GM12878 (cell line): ENCODE data around the gene CRB2. TPM values are rescaled to one million over a fixed set of nuclear protein-coding genes. Genes with fewer than 3 reads are reported as not detected.

Experiments
- ATAC-seq: fragments of 200-7000 bp; cut with Tn5 transposase; 3 replicates; pipeline ENCODE4 v1.9.1; 2020; ENCODE audit warnings: mild to moderate bottlenecking, moderate library complexity
- BruUV-seq: library from RNA; stranded (reverse); fragments of 400-500 nt; replicated peaks from 2 replicates; lab custom pipeline; 2021; lab: Mats Ljungman, UMichigan
- CTCF ChIA-PET: fragments of 300-600 bp; sonication (Branson Sonifier 250); formaldehyde crosslinking; extraction: SDS; loops from one replicate; lab custom pipeline; 2021; ENCODE audit warnings: inconsistent platforms; lab: Yijun Ruan, JAX
- POLR2A ChIA-PET: fragments of 350-600 bp; formaldehyde crosslinking; extraction: SDS; loops from one replicate; lab custom pipeline; 2021; ENCODE audit warnings: inconsistent platforms; lab: Charles Lee
- RAD21 ChIA-PET: fragments of 300-600 bp; sonication (Branson Sonifier 250); formaldehyde crosslinking; loops from one replicate; lab custom pipeline; 2023; ENCODE audit warnings: antibody characterized with exemption; ENCODE audit not compliant: unreplicated experiment; lab: Charles Lee
- SMC1A ChIA-PET: fragments of 300-600 bp; sonication (Branson Sonifier 250); formaldehyde crosslinking; loops from one replicate; lab custom pipeline; 2023; ENCODE audit not compliant: unreplicated experiment, uncharacterized antibody; lab: Charles Lee
- DNase-seq: peaks from one replicate; pipeline ENCODE4 v3.0.0-alpha.2; 2011; ENCODE audit warnings: low read depth, low spot score
- FAIRE-seq: peaks from 3 replicates; lab custom pipeline; 2011; peaks lifted over from hg19 to GRCh38; lab: Jason Lieb, UNC
- H2AFZ ChIP-seq: 2 replicates; pipeline ENCODE4 v1.6.0; 2011; ENCODE audit warnings: low read depth, low read length, control low read depth; ENCODE audit not compliant: control insufficient read depth
- H3K27ac ChIP-seq: 2 replicates; pipeline ENCODE4 v1.5.1; 2011; ENCODE audit warnings: control low read depth; ENCODE audit not compliant: control insufficient read depth, insufficient read depth
- H3K27me3 ChIP-seq, 2 experiments: replicated peaks in 1 of 2; 2 replicates each; pipeline versions ENCODE4 v1.6.0 to v1.6.1; 2011; ENCODE audit warnings: low read length in 1 of 2; ENCODE audit not compliant: control insufficient read depth in 2 of 2, insufficient read depth in 2 of 2
- H3K36me3 ChIP-seq, 2 experiments: 2 replicates each; pipeline ENCODE4 v1.5.1; 2011; ENCODE audit warnings: low read length in 1 of 2; ENCODE audit not compliant: control insufficient read depth in 2 of 2, insufficient read depth in 2 of 2
- H3K4me1 ChIP-seq: 2 replicates; pipeline ENCODE4 v1.6.1; 2011; ENCODE audit warnings: mild to moderate bottlenecking, low read length, moderate library complexity, mixed read lengths; ENCODE audit not compliant: control insufficient read depth, insufficient read depth
- H3K4me2 ChIP-seq: 2 replicates; pipeline ENCODE4 v1.6.0; 2011; ENCODE audit warnings: control low read depth; ENCODE audit not compliant: control insufficient read depth, insufficient read depth
- H3K4me3 ChIP-seq: fragments of 200-600 bp; sonication (generic); 2 replicates; pipeline ENCODE4 v1.5.1; 2016
- H3K79me2 ChIP-seq: 2 replicates; pipeline ENCODE4 v1.6.0; 2011; ENCODE audit warnings: low read length; ENCODE audit not compliant: control insufficient read depth, insufficient read depth
- H3K9ac ChIP-seq: 2 replicates; pipeline ENCODE4 v1.8.0; 2011; ENCODE audit warnings: low read length, control low read depth, mixed read lengths; ENCODE audit not compliant: control insufficient read depth, insufficient read depth
- H3K9me3 ChIP-seq: replicated peaks from 3 replicates; pipeline ENCODE4 v1.5.1; 2011; ENCODE audit warnings: mild to moderate bottlenecking, low read length; ENCODE audit not compliant: control insufficient read depth, insufficient read depth
- H4K20me1 ChIP-seq: 2 replicates; pipeline ENCODE4 v1.6.0; 2011; ENCODE audit not compliant: control insufficient read depth, insufficient read depth
- ATF7 ChIP-seq: fragments of 450-650 bp; IDR thresholded peaks from 2 replicates; pipeline ENCODE4 v1.6.1; 2016; ENCODE audit warnings: low read depth, mild to moderate bottlenecking
- CBX3 ChIP-seq: fragments of 200-600 bp; sonication (generic); IDR thresholded peaks from 2 replicates; pipeline ENCODE4 v1.6.1; 2016; ENCODE audit warnings: low read depth, borderline replicate concordance
- HDAC2 ChIP-seq: fragments of 200-600 bp; sonication (generic); IDR thresholded peaks from 2 replicates; pipeline ENCODE4 v1.6.1; 2017
- NRF1 ChIP-seq: conservative IDR thresholded peaks from 2 replicates; pipeline ENCODE4 v1.6.1; 2011; ENCODE audit warnings: mild to moderate bottlenecking, low read depth, low read length, improper control_type of control experiment
- PAX8 ChIP-seq: fragments of 450-650 bp; IDR thresholded peaks from 2 replicates; pipeline ENCODE4 v1.6.1; 2017; ENCODE audit warnings: mild to moderate bottlenecking, moderate library complexity
- RFX5 ChIP-seq: IDR thresholded peaks from 2 replicates; pipeline ENCODE4 v1.6.1; 2011; ENCODE audit warnings: low read depth, low read length, improper control_type of control experiment
- SIN3A ChIP-seq: IDR thresholded peaks from 2 replicates; pipeline ENCODE4 v1.6.1; 2012; ENCODE audit warnings: low read depth, low read length, improper control_type of control experiment
- SMC3 ChIP-seq: IDR thresholded peaks from 2 replicates; pipeline ENCODE4 v1.6.1; 2011; ENCODE audit warnings: low read length, improper control_type of control experiment, borderline replicate concordance
- SREBF2 ChIP-seq: IDR thresholded peaks from 2 replicates; pipeline ENCODE4 v1.6.1; 2012; ENCODE audit warnings: mild to moderate bottlenecking, low read length
- SRF ChIP-seq, 2 experiments: IDR thresholded peaks; 2 replicates each; pipeline ENCODE4 v1.6.1; 2011; ENCODE audit warnings: low read depth in 2 of 2, low read length in 2 of 2, mild to moderate bottlenecking in 1 of 2, moderate library complexity in 1 of 2
- WRNIP1 ChIP-seq: IDR thresholded peaks from 2 replicates; pipeline ENCODE4 v1.6.1; 2011; ENCODE audit warnings: low read depth, low read length, improper control_type of control experiment, borderline replicate concordance
- ZNF622 ChIP-seq: fragments of 450-650 bp; IDR thresholded peaks from 2 replicates; pipeline ENCODE4 v1.6.1; 2017; ENCODE audit warnings: mild to moderate bottlenecking, inconsistent platforms
- WGBS: methylation state at CpG from one replicate; pipeline ENCODE4 v1.1.6; 2016; ENCODE audit warnings: low lambda C conversion rate; ENCODE audit not compliant: insufficient replicate concordance, insufficient coverage; ENCODE audit errors: missing lambda C conversion rate; 5-methylcytosine and 5-hydroxymethylcytosine counted together
- in situ Hi-C: fragments of 300-500 bp; cut with MboI; formaldehyde crosslinking; loops from 9 replicates; pipeline ENCODE4 v1.14.3; 2018; ENCODE audit warnings: mixed read lengths
- intact Hi-C: fragments of 100-400 bp; cut with micrococcal nuclease; formaldehyde crosslinking; loops from one replicate; pipeline ENCODE4 v1.14.2; 2022; ENCODE audit not compliant: unreplicated experiment
- polyA plus RNA-seq, 11 experiments: library from polyadenylated mRNA; depleted of rRNA in 4 of 11; unstranded in 6 of 11; stranded (reverse) in 5 of 11; fragments of >200 nt; fragmentation: Nextera tagmentation in 4 of 11; fragmentation: Illumina TruSeq in 1 of 11; extraction: Ambion mirVana in 4 of 11; extraction: Trizol in 1 of 11; gene quantifications; 1 replicate in 1 of 11; 2 replicates in 10 of 11; pipeline versions ENCODE4 v1.2.1 to v1.2.3, GENCODE V29; 2011 to 2016; ENCODE audit warnings: inconsistent platforms in 2 of 11, missing spikeins in 2 of 11, low read depth in 1 of 11
- total RNA-seq, 4 experiments: library from RNA; depleted of rRNA in 3 of 4; stranded (reverse); fragments of >200 nt in 3 of 4; fragmentation: Illumina TruSeq in 1 of 4; extraction: Trizol in 1 of 4; gene quantifications; 2 replicates each; pipeline versions ENCODE4 v1.2.1 to v1.2.3, GENCODE V29; 2013 to 2021
- TF ChIP-seq, protein P1 (sequence below): fragments of 450-650 bp; IDR thresholded peaks from 2 replicates; pipeline ENCODE4 v1.6.1; 2017; ENCODE audit warnings: borderline replicate concordance
- TF ChIP-seq, protein P2 (sequence below): fragments of 450-650 bp; IDR thresholded peaks from 2 replicates; pipeline ENCODE4 v1.6.1; 2016; ENCODE audit warnings: mild to moderate bottlenecking

CRB2 gene
- total and polyA plus RNA-seq, 10 of the 15 experiments (the other 5 are each of a cell fraction or from before 2014, with no cell fraction given): 0.01 to 0.80 (median 0.23) TPM; not detected in 3

DNA sequence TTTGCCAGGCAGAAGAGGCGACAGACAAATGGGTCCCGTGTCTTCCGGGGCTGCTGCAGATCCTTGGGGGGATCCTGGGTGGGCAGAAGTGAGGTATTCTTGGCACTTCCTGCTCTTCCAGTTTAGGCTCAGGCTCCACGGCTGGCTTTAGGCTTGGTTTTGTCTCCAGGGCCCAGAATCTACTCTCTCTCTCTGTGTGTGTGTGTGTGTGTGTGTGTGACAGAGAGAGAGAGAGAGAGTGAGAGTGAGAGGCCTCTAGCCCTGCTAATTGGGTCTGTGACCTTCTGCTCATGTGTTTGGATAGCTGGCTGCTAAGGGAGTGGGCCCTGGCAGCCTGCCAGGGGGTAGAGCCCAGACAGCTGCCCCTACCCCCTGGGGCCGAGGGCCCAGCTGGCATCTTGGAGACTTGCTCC lies 39.3 kb downstream of the CRB2 start (continued):
- TF ChIP-seq, protein P1, sequence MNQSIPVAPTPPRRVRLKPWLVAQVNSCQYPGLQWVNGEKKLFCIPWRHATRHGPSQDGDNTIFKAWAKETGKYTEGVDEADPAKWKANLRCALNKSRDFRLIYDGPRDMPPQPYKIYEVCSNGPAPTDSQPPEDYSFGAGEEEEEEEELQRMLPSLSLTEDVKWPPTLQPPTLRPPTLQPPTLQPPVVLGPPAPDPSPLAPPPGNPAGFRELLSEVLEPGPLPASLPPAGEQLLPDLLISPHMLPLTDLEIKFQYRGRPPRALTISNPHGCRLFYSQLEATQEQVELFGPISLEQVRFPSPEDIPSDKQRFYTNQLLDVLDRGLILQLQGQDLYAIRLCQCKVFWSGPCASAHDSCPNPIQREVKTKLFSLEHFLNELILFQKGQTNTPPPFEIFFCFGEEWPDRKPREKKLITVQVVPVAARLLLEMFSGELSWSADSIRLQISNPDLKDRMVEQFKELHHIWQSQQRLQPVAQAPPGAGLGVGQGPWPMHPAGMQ: no peak
- TF ChIP-seq ZNF622 (no peak), SIN3A (no peak), CBX3 (no peak), NRF1 (no peak), SMC3 (no peak), PAX8 (no peak), ATF7 (no peak), RFX5 (no peak)

DNA sequence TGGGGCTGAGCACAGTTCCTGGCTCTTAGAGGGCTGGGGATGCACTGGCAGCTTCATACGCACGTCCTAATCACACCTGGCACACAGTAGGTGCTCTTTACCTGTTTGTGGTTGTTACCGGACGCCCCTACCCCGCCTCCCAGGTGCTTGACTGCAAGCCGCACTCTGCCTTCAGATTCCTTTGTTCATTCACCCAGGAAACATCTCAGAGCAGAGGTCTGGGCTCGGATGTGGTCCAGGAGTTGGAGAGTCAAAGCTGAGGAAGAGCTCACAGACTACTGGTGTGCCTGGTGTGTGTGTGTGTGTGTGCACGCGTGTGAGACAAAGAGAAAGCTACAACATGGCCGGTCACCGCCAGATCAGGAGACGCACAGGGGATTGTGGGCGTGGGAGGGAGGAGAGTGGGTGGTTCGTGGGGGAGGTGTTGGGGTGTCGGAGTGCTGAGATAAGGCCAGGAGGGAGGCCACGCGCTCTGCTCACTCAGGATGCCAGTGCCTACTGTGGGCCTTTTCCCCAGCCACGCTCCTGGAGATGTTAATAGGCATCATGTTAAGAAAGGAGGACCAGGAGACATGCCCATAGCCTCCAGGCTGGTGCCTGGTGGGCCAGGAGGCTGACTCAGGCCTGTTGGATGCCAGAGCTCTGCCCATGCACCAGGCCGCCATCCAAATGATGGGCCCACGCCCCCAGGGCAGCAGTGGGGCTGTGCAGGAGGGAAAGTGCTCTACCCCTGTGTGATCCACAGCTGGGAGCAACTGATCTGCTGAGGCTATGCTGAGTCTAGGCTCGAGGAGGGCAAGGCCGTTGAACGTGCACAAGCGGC lies 39.9 kb downstream of the CRB2 start:
- Histone ChIP-seq H3K27ac (no peak overlapping the region), H3K9ac (no peak overlapping the region), H3K4me3 (no peak overlapping the region), H3K4me2 (no peak overlapping the region), H3K36me3 (peaks cover 0 to 3% of the 10 kb centered on the region in 2 experiments; a peak in 2 of 4 replicates), H3K4me1 (no peaks in the 10 kb centered on the region), H3K9me3 (no peaks in the 10 kb centered on the region)
- WGBS: 88% methylated on average over 24 of the region's 24 CpGs
- ChIA-PET SMC1A (no interaction called here), POLR2A (no interaction called here)
- DNase-seq: no peak
- no peak for ATAC-seq
- in situ Hi-C loops: no loop called here
- TF ChIP-seq WRNIP1: no peak
- TF ChIP-seq HDAC2: no peak
- no peak for TF ChIP-seq SREBF2
- TF ChIP-seq SRF (IDR thresholded peaks at IDR 0.05; ENCODE audit: low read depth in 2 of 2, low read length in 2 of 2): no peak
- TF ChIP-seq, protein P2, sequence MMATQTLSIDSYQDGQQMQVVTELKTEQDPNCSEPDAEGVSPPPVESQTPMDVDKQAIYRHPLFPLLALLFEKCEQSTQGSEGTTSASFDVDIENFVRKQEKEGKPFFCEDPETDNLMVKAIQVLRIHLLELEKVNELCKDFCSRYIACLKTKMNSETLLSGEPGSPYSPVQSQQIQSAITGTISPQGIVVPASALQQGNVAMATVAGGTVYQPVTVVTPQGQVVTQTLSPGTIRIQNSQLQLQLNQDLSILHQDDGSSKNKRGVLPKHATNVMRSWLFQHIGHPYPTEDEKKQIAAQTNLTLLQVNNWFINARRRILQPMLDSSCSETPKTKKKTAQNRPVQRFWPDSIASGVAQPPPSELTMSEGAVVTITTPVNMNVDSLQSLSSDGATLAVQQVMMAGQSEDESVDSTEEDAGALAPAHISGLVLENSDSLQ: no peak
- TF ChIP-seq, all 136 proteins: peak for 0
- no peaks in the 10 kb centered on the region for H3K79me2 ChIP-seq
- ChIA-PET RAD21 (no interaction called here), CTCF (interaction anchor here (1.0 to 1.8 kb wide), 2 partner anchors 13 to 42 kb away, joined by 3 to 7 read pairs; no protein-coding TSS in a partner anchor)
- no peaks in the 10 kb centered on the region for H3K27me3 ChIP-seq
- intact Hi-C loops: no loop called here
- FAIRE-seq: no peak
- peaks cover 2% of the 10 kb centered on the region; the same call in 1 of the 2 replicates for H4K20me1 ChIP-seq
- no TSS peak for BruUV-seq
- no peak overlapping the region for H2AFZ ChIP-seq
